GM18873 (cell line): ENCODE results near the gene LDLR.
A peak's percentile ranks its signal among the peaks of the same experiment; 100 is the strongest.
"Not testable (repeated sequence)": the region's sequence is repeated elsewhere in the genome, so short reads cannot be mapped to it uniquely, and the experiment has no call there.

ENCODE experiments used
- ATAC-seq: cut with Tn5 transposase; IDR thresholded peaks from one replicate; pipeline ENCODE4 v1.9.1; 2021; ENCODE audit warnings: mild to moderate bottlenecking, moderate library complexity, moderate number of reproducible peaks; ENCODE audit not compliant: unreplicated experiment, low FRiP score

LDLR gene

DNA sequence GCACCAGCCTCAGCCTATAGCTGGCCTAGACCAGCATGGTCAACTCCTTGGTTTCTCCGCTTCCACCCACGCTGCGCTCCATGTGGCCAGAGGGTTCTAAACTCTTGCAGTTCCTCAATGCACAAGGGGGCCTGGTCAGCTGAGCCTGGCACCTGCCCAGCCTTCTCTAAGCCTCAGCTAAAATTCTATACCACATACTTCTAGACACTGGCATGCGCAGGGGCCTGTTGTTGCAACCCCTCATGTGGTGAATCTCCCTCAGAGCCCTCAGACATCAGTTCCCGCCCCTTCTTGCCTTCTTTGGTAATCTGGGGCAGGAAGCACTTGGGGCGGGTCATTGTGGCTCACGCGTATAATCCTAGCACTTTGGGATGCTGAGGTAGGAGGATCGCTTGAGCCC is 19.7 kb upstream of the LDLR start:
- no peak for ATAC-seq

DNA sequence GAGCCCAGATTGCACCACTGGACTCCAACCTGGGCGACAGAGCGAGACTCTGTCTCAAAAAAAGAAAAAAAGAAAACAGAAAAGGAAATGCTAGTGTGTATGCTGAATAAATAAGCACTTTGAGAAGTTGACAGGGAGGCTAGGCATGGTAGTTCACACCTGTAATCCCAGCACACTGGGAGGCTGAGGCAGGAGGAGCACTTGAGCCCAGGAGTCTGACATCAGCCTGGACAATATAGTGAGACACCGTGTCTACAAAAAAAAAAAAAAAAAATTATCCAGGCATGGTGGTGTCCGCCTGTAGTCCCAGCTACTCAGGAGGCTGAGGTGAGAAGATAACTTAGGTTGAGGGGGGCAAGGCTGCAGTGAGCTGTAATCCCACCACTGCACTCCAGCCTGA is 19.1 kb upstream of the LDLR start:
- no peak for ATAC-seq

DNA sequence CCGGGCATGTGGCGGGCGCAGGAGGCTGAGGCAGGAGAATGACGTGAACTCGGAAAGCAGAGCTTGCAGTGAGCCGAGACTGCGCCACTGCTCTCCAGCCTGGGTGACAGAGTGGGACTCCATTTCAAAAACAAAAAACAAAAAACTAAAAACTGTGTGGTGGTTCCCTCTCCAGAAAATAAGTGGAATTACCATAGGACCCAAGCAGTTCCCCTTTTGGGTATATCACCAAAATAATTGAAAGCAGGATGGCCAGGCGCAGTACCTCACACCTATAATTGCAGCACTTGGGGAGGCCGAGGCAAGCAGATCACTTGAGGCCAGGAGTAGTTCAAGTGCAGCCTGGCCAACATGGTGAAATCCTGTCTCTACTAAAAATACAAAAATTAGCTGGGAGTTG is 15.7 kb upstream of the LDLR start:
- ATAC-seq, result no peak

DNA sequence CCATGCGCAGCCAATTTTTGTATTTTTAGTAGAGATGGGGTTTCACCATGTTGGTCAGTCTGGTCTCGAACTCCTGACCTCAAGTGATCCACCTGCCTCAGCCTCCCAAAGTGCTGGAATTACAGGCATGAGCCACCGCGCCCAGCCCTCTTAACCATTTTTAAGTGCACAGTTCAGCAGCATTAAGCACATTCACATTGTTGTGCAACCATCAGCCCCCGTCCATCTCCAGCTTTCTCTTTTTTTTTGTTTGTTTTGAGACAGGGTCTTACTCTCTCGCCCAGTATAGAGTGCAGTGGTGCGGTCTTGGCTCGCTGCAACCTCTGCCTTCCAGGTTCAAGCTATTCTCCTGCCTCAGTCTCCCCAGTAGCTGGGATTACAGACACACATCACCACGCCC is 12.5 kb upstream of the LDLR start:
- not testable (repeated sequence) for ATAC-seq

DNA sequence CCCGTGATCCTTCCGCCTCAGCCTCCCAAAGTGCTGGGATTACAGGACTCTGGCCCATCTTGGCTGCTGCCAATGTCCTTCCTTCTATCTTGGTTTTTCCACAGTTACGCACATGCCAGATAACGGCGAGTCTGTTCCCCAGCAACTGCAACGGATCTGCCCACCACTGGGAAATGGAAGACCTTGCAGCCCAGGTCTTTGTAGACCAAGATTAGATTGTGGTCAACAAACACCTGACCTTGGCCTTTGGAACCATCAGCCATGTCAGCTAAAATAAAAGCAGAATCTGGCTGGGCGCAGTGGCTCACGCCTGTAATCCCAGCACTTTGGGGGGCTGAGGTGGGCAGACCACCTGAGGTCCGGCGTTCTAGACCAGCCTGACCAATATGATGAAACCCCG is 10.4 kb upstream of the LDLR start:
- no peak for ATAC-seq

DNA sequence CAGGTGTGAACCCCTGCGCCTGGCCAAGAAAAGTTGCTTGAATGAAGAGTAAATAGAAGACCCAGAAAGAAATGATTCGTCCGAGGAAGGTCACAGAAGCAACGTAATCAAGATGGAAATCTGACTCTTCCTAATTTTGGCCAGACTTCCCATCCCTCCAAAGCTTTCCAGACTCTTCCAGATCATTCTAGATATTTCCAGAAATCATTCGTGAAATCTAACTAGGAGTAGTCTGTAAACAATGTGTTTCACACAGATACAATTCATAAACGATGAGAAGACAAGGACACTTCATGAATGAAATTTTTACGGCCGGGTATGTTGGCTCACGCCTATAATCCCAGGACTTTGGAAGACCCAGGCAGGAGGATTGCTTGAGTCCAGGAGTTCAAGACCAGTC is 9.3 kb upstream of the LDLR start:
- no peak for ATAC-seq

DNA sequence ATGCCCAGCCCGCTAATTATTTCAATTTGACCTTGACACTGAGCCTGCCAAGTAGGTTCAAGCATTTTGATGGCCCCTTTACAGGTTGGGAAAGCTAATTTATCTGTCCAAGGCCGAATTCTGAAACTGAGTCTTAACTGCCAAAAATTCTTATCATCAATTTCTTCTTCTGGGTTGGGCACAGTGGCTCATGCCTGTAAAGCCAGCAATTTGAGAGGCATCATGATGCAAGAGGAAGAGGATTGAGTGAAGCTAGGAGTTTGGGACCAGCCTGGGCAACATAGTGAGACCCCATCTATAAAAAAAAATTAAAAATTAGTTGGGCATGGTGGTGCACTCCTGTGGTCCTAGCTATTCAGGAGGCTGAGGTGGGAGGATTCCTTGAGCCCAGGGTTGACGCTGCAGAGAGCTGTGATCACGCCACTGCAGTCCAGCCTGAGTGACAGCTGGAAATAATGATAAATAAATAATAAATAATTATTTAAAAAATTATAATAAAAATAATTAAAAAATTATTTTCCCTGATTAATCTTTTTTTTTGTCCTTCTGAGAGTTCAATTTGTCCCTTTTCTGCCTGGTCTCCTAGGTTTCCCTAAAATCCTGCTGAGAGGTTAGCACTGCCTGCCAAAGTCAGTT is 1.3 kb upstream of the LDLR start:
- ATAC-seq, result no peak

DNA sequence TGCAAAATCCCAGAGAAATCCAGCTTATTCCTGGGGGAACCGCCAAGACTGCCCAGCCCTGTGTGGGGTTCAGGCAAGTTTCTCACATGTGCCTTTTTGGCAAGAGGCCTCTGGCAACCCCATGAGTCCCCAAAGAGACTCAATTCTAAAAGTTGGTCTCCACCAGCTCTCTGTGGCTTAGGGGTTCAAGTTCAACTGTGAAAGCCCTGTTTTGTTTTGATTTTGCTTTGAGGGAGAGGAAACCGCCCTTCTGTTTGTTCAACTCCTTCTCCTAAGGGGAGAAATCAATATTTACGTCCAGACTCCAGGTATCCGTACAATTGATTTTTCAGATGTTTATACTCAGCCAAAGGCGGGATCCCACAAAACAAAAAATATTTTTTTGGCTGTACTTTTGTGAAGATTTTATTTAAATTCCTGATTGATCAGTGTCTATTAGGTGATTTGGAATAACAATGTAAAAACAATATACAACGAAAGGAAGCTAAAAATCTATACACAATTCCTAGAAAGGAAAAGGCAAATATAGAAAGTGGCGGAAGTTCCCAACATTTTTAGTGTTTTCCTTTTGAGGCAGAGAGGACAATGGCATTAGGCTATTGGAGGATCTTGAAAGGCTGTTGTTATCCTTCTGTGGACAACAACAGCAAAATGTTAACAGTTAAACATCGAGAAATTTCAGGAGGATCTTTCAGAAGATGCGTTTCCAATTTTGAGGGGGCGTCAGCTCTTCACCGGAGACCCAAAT is 583 bp upstream of the LDLR start:
- ATAC-seq, result no peak

DNA sequence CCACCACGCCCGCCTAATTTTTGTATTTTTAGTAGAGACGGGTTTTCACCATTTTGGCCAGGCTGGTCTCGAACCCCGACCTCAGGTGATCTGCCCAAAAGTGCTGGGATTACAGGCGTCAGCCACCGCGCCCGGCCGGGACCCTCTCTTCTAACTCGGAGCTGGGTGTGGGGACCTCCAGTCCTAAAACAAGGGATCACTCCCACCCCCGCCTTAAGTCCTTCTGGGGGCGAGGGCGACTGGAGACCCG is 676 bp downstream of the LDLR start:
- ATAC-seq, result not testable (repeated sequence)

DNA sequence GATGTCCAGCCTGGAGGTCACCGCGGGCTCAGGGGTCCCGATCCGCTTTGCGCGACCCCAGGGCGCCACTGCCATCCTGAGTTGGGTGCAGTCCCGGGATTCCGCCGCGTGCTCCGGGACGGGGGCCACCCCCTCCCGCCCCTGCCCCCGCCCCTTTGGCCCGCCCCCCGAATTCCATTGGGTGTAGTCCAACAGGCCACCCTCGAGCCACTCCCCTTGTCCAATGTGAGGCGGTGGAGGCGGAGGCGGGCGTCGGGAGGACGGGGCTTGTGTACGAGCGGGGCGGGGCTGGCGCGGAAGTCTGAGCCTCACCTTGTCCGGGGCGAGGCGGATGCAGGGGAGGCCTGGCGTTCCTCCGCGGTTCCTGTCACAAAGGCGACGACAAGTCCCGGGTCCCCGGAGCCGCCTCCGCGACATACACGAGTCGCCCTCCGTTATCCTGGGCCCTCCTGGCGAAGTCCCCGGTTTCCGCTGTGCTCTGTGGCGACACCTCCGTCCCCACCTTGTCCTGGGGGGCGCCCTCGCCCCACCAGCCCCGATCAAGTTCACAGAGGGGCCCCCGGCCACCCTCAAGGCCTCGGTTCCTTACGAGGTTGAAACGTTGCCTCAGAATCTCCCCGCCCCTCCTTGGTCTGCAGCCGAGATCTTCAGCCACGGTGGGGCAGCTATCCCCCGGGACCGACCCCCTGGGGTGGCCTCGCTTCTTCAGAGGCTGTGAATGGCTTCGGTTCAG is 1.2 kb downstream of the LDLR start:
- ATAC-seq, result peak; percentile 59

DNA sequence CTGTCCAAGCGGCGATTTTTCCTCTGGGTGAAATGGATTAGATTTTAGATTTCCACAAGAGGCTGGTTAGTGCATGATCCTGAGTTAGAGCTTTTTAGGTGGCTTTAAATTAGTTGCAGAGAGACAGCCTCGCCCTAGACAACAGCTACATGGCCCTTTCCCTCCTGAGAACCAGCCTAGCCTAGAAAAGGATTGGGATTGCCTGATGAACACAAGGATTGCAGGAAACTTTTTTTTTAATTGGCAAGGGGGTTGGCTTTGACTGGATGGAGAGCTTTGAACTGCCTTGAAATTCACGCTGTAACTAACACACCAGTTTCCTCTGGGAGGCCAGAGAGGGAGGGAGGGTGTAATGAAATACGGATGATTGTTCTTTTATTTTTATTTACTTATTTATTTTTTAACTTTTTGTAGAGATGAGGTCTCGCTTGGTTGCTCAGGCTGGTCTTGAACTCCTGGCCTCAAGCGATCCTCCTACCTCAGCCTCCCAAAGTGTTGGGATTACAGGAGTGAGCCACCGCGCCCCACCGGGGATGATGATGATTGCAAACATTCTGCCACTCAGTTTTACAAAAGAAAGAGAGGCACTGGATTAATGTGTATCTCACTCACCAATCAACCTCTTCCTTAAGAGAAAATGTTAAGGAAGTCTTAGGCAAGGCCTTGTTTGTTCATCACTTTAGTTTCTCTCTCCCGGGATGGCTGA is 1.9 kb downstream of the LDLR start:
- no peak for ATAC-seq

DNA sequence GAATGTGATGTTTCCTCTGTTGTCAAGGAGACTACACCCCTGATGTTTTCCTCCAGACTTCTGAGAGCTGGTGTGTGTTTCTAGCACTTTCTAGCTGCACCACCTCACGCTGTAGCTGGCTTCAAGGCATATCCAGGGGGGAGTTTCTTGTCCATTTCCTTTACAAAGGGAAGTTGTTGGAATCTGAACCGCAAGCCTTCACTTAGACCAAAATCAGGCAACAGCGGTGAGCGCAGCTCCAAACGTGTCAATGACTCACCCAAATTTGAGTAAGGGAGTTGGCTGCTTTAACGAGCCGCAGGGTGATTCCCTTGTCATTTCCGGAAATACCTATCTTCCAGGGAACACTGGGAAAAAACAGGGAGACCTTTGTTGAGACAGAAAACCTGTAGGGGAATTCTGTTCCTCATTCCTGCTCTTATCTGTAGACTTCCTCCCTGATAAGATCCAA is 2.5 kb downstream of the LDLR start:
- no peak for ATAC-seq

DNA sequence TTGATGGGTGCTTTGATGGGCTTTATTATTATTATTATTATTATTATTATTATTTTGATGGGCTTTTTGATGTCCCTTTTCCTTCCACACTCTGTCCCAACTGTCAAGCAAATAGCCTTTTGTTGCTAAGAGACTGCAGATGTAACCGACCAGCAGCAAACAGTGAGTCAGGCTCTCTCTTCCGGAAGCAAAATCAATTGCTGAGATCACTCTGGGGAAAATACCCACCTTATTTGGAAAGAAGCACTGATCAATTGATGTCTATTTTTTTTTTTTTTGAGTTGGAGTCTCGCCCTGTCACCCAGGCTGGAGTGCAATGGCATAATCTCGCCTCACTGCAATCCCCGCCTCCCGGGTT is 2.9 kb downstream of the LDLR start:
- ATAC-seq, result no peak

DNA sequence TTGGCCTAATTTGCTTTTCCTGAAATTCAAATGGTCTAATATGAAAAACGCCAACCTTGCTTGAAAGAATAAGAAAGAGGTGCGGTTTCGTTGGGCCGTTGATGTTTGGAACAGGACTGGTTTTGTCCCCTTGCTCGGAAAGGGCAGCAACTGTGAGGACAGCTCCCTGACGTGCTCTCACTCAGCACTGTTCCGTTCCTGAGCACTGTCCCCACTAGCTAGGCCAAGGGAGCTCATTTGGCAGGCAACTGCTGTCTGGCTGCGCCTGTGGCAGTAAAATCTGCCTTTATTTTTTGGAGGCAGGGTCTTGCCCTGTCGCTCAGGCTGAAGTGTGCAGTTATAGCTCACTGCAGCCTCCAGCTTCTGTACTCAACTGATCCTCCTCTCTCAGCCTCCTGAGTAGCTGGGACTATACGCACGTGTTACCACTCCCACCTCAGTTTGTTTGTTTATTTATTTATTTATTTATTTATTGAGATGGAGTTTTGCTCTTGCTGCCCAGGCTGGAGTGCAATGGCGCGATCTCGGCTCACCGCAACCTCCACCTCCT is 4.5 kb downstream of the LDLR start:
- no peak for ATAC-seq

DNA sequence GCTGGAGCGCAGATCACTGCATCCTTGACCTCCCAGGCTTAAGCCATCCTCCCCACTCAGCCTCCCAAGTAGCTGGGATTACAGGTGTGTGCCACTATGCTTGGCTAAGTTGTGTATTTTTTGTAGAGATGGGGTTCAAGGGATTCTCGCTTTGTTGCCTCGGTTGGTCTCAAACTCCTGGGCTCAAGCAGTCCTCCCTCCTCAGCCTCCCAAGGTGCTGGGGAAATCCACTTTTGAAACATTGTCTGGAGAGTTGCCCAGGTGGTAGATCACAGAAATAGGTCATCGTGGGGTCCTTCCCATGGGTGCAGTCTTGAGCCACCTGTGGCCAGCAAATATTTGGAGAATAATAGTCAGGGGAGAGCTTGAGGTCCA is 5.2 kb downstream of the LDLR start:
- no peak for ATAC-seq

DNA sequence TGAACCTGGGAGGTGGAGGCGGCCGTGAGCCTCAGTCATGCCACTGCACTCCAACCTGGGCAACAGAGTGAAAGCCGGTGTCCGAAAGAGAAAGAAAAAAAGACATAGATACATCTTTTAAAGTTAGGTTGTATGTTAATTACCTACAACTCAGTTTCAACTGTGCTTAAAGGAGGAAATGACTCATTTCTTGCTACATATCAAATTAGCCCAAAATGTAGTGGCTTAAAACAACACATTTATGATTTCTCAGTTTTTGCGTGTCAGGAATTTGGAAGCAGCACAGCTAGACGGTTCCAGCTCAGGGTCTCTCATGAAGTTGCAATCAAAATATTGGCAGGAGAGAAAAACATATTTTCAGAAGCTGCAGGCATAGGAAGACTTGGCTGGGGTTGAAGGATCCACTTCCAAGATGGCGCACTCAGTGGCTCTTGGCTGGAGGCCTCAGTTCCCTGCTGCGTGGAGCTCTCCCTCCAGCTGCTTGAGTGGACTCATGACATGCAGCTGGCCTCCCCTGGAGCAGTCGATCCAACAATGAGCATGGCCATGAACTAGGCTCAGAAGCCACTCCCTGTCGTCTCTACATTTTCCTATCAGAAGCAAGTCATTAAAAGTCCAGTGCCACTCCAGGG is 7.1 kb downstream of the LDLR start:
- ATAC-seq, result no peak

DNA sequence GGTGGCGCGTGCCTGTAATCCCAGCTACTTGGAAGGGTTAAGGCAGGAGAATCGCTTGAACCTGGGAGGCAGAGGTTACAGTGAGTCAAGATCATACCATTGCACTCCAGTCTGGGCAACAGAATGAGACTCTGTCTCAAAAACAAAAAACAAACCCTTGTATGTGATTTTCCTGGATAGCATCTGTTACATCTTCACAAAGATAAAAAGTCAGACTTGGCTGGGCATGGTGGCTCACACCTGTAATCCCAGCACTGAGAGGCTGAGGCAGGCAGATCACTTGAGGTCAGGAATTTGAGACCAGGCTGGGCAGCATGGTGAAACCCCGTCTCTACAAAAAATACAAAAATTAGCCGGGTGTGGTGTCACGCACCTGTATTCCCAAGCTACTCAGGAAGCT is 8.1 kb downstream of the LDLR start:
- ATAC-seq, result not testable (repeated sequence)

DNA sequence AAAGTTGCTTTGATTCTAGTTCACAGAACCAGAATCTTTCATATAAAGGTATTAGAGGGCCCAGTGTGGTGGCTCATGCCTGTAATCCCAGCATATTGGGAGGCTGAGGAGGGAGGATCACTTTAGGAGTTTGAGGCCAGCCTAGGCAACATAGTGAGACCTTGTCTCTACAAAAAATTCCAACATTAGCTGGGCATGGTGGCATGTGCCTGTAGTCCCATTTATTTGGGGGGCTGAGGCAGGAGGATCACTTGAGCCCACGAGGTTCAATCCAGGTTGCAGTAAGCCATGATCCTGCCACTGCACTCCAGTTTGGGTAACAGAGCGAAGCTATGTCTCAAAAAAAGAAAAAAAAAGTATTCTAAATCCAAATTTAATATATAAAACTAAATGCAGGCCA is 9.1 kb downstream of the LDLR start:
- ATAC-seq, result no peak

DNA sequence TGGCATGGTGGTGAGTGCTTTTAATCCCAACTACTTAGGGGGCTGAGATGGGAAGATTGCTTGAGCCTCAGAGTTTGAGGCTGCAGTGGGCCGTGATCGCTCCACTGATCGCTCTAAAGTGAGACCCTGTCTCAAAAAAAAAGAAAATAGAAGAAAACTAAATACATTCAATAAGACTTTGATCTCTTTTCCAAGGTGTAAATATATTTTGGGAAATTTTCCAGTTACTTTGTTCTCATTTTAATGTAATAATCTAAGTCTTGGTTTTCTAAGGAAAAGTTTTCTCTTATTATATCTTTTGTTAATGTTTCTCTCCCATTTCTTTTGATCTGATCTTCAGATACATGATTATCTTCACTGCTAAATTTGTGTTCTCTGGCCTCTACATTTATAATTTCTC is 9.6 kb downstream of the LDLR start:
- no peak for ATAC-seq

DNA sequence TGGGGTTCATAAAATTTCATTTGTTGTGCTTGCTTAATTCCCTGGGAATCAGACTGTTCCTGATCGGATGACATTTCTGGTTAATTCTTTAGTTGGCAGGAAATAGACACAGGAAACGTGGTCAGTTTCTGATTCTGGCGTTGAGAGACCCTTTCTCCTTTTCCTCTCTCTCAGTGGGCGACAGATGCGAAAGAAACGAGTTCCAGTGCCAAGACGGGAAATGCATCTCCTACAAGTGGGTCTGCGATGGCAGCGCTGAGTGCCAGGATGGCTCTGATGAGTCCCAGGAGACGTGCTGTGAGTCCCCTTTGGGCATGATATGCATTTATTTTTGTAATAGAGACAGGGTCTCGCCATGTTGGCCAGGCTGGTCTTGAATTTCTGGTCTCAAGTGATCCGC is 10.8 kb downstream of the LDLR start:
- no peak for ATAC-seq

DNA sequence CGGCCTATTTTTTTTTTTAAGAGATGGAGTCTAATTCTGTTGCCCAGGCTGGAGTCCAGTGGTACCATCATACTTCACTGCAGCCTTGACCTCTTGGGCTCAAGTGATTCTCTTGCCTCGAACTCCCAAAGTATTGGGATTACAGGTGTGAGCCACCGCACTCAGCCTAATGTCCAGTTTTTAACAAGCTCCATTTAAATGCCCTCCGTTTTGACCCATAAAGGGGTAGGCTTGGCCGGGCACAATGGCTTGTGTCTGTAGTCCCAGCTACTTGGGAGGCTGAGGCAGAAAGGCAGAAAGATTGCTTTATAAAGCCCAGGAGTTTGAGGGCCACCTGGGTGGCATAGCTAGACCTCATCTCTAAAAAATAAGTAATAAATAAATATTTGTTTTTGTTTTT is 11.8 kb downstream of the LDLR start:
- ATAC-seq, result no peak
